AG09309 (cell line): ENCODE measurements around the gene WTIP.

Source experiments
- DNase-seq: peaks from one replicate; pipeline ENCODE4 v3.0.0-alpha.2; 2010; ENCODE audit warnings: low read depth
- H3K4me3 ChIP-seq: 2 replicates; pipeline ENCODE4 v1.5.1; 2011; ENCODE audit warnings: mild to moderate bottlenecking, low read depth, low read length, moderate library complexity; ENCODE audit not compliant: control insufficient read depth
- TF ChIP-seq, protein P1 (sequence below): IDR thresholded peaks from 2 replicates; pipeline ENCODE4 v1.5.1; 2011; ENCODE audit warnings: mild to moderate bottlenecking, low read depth, low read length, inconsistent platforms; ENCODE audit not compliant: insufficient read depth, control insufficient read depth; ENCODE audit errors: missing control alignments

Gene WTIP

DNA sequence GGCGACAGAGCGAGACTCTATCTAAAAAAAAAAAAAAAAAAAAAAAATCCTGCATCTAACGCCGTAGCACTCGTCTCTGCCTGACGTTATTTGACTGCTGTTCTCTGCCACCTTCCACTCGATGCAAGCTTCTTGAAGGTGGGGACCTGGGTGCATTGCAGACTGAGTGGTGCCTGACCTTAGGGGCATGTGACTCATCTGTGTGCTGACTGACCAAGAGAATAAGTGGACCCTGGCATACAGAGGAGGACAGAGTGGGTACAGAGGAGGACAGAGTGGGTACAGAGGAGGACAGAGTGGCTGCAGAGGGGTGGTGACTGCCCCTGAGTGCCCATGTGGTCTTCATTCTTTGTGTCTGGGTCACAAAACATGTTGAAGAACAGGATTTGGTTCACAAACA, 7.6 kb downstream of the WTIP start:
- TF ChIP-seq, protein P1, sequence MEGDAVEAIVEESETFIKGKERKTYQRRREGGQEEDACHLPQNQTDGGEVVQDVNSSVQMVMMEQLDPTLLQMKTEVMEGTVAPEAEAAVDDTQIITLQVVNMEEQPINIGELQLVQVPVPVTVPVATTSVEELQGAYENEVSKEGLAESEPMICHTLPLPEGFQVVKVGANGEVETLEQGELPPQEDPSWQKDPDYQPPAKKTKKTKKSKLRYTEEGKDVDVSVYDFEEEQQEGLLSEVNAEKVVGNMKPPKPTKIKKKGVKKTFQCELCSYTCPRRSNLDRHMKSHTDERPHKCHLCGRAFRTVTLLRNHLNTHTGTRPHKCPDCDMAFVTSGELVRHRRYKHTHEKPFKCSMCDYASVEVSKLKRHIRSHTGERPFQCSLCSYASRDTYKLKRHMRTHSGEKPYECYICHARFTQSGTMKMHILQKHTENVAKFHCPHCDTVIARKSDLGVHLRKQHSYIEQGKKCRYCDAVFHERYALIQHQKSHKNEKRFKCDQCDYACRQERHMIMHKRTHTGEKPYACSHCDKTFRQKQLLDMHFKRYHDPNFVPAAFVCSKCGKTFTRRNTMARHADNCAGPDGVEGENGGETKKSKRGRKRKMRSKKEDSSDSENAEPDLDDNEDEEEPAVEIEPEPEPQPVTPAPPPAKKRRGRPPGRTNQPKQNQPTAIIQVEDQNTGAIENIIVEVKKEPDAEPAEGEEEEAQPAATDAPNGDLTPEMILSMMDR = no peak
- DNase-seq = no peak
- no peak overlapping the region for H3K4me3 ChIP-seq

DNA sequence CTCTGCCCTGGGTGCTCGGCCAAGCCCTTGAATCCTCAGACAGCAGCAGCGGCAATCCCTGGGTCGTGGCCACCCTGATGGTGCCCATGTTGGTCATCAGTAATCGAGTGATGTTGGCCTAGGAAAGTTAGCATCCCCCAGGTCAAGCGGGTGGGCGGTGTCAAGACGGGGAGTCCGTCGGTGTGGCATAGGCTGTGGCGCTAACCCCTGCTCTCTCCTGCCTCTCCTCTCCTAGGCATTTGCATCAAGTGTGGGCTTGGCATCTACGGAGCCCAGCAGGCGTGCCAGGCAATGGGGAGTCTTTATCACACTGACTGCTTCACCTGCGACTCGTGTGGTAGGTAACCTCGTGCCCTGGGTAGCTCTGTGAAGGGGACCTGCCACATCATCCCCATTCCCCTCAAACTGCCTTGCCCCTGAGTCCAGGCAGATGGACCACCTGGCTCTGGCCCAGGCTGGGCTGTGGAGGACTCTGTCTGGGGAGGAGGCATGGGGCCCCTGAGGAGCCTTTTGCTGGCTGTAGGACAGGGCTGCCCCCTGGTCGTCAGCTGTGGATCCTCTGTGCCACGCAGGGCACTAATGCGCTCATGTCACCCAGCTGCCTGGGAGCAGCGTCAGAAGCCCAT, 8.7 kb downstream of the WTIP start:
- no peak for DNase-seq
- TF ChIP-seq, protein P1 = no peak
- H3K4me3 ChIP-seq = no peak overlapping the region

DNA sequence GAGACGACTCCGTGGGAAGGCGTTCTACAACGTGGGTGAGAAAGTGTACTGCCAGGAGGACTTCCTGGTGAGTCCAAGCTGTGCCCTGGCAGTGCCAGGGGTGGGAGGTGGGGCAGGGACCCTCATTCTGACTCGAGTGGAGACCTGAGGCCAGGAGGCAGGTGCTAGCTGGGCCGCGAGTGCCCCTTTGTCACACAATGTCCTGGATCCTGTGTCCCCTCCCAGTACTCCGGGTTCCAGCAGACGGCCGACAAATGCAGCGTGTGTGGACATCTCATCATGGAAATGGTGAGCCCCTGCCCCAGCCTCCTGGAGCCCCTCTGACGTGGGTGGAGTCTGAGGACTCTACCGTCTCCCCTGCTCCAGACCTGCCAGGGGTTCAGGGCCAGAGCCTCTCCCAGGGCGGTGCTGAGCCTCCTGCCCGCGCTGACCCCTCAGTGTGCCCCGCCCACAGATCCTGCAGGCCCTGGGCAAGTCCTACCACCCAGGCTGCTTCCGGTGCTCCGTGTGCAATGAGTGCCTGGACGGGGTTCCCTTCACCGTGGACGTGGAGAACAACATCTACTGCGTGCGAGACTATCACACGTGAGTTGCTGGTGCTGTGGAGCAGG, 11.6 kb downstream of the WTIP start:
- DNase-seq = no peak
- TF ChIP-seq, protein P1 = no peak
- H3K4me3 ChIP-seq = no peak overlapping the region

DNA sequence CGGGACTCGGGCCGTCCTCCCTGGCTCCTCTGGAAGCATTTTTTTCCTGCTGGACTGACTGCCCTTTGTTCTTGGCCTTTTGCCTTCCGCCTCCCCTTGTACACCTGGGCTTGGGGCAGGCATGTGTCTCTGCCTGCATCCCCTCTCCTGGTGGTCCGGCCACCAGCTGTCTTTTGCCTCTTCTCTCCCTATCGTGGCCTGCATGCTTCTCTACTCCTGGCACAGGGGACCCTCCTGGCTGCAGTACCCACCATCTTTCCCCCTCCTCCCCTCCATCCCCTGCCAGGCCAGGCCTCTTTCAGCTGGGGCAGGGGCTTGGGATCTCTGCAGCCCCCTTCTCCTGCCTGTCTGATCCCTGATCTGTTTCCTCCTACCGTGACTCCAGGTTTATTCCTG, 12.1 kb downstream of the WTIP start:
- H3K4me3 ChIP-seq = no peak overlapping the region
- TF ChIP-seq, protein P1 = no peak
- DNase-seq = no peak

DNA sequence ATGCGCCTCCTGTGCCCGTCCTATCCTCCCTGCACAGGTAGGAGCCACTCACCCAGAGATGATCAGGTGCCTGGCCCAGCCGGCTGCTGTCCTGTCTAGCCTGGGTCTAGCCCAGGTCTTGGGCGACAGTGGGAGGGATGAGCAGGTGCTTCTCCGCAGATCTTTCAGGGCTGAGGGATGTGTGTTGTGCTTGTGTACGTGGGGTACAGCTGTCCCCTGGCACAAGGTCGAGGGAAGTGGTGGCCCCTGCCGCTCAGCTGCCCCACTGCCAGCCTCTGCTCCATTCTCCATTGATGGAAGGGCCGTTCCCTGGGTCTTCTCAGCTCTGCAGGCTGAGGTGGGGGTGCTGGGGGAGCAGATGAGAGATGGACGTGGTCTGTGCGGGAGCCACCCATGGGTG, 13.0 kb downstream of the WTIP start:
- TF ChIP-seq, protein P1 = no peak
- no peak for DNase-seq
- no peak overlapping the region for H3K4me3 ChIP-seq

DNA sequence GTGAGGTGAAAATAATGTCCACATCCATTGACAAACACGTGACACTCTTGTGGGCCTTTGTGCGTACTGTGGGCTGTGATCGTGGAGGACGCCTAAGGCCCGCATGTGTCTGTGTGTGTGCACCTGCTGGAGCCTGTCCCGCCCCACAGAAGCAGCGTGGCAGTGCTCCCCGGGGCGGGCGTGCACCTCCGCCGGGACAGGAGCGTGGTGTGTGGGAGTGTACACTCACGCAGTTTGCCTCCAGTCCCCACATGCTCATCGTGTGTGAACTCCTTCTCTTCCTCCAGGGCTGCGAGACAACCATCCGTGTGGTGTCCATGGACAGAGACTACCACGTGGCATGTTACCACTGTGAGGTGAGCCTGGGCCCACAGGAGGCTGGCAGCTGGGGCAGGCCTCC, 13.9 kb downstream of the WTIP start:
- no peak overlapping the region for H3K4me3 ChIP-seq
- TF ChIP-seq, protein P1 = no peak

More for the DNA sequence above, 13.9 kb downstream of the WTIP start:
- DNase-seq = no peak
